Neural cell (in vitro differentiated cells): ENCODE results near the gene PRR14. TPM values are rescaled to one million over a fixed set of nuclear protein-coding genes. Genes with fewer than 3 reads are reported as not detected.

ENCODE experiments used
- H2AFZ ChIP-seq: fragments of 200-600, 300-800 bp; sonication (generic), shearing (Covaris generic); 2 replicates; pipeline ENCODE4 v1.6.0; 2014; ENCODE audit warnings: low read depth, mild to moderate bottlenecking, antibody characterized with exemption, low read length, moderate library complexity
- H3F3A ChIP-seq: fragments of 200-600 bp; shearing (Covaris generic); 2 replicates; pipeline ENCODE4 v1.6.1; 2016; ENCODE audit warnings: mild to moderate bottlenecking, moderate library complexity, mixed read lengths, antibody characterized with exemption, low read length; ENCODE audit not compliant: insufficient read depth, poor library complexity, severe bottlenecking
- H3K27ac ChIP-seq: fragments of 200-600, 300-800 bp; sonication (generic), shearing (Covaris generic); 2 replicates; pipeline ENCODE4 v1.5.1; 2014; ENCODE audit warnings: mild to moderate bottlenecking, low read length, moderate library complexity
- H3K27me3 ChIP-seq: fragments of 300-800, 200-600 bp; sonication (generic), shearing (Covaris generic); 2 replicates; pipeline ENCODE4 v1.6.0; 2014; ENCODE audit warnings: mild to moderate bottlenecking, low read depth, low read length, moderate library complexity; ENCODE audit not compliant: insufficient read depth
- H3K36me3 ChIP-seq: fragments of 300-800, 200-600 bp; sonication (generic), shearing (Covaris generic); 2 replicates; pipeline ENCODE4 v1.5.1; 2014; ENCODE audit warnings: mild to moderate bottlenecking, antibody characterized with exemption, low read length, moderate library complexity; ENCODE audit not compliant: insufficient read depth
- H3K4me2 ChIP-seq: fragments of 300-800, 200-600 bp; sonication (generic), shearing (Covaris generic); 2 replicates; pipeline ENCODE4 v1.6.0; 2014; ENCODE audit warnings: mild to moderate bottlenecking, low read length
- H3K4me3 ChIP-seq: fragments of 300-800, 200-600 bp; sonication (generic), shearing (Covaris generic); 2 replicates; pipeline ENCODE4 v1.5.1; 2014; ENCODE audit warnings: mild to moderate bottlenecking, low read length, moderate library complexity
- H3K79me2 ChIP-seq: fragments of 200-600 bp; shearing (Covaris generic); replicated peaks from 2 replicates; pipeline ENCODE4 v1.6.0; 2014; ENCODE audit warnings: mild to moderate bottlenecking, low read length, moderate library complexity; ENCODE audit not compliant: insufficient read depth
- H3K9ac ChIP-seq: fragments of 300-800, 200-600 bp; sonication (generic), shearing (Covaris generic); 2 replicates; pipeline ENCODE4 v1.6.1; 2016; ENCODE audit warnings: mild to moderate bottlenecking, low read length, mixed read lengths
- H3K9me2 ChIP-seq: fragments of 200-600 bp; shearing (Covaris generic); 2 replicates; pipeline ENCODE4 v1.6.1; 2016; ENCODE audit warnings: mild to moderate bottlenecking, low read length, mixed read lengths; ENCODE audit not compliant: insufficient read depth
- H3K9me3 ChIP-seq: fragments of 200-600, 300-800 bp; sonication (generic), shearing (Covaris generic); 2 replicates; pipeline ENCODE4 v1.6.1; 2016; ENCODE audit warnings: mild to moderate bottlenecking, mixed run types, low read length, moderate library complexity, mixed read lengths
- H4K20me1 ChIP-seq: fragments of 200-600 bp; shearing (Covaris generic); 2 replicates; pipeline ENCODE4 v1.6.1; 2016; ENCODE audit warnings: mild to moderate bottlenecking, mixed run types; ENCODE audit not compliant: insufficient read depth
- CTCF ChIP-seq: fragments of 450-650 bp; IDR thresholded peaks from 2 replicates; pipeline ENCODE4 v1.5.1; 2014; ENCODE audit warnings: antibody characterized with exemption, mild to moderate bottlenecking, moderate library complexity; ENCODE audit not compliant: poor library complexity, severe bottlenecking
- EP300 ChIP-seq: fragments of 450-650 bp; conservative IDR thresholded peaks from 2 replicates; pipeline ENCODE4 v1.6.1; 2014; ENCODE audit warnings: antibody characterized with exemption, mild to moderate bottlenecking, moderate library complexity; ENCODE audit not compliant: poor library complexity, severe bottlenecking
- EZH2 ChIP-seq: fragments of 200-600, 300-800 bp; shearing (Covaris generic), sonication (generic); IDR thresholded peaks from 2 replicates; pipeline ENCODE4 v1.6.1; 2014; ENCODE audit warnings: antibody characterized with exemption, low read length, borderline replicate concordance, mild to moderate bottlenecking; ENCODE audit not compliant: insufficient read depth, poor library complexity, severe bottlenecking
- MXI1 ChIP-seq: fragments of 450-650 bp; conservative IDR thresholded peaks from 2 replicates; pipeline ENCODE4 v1.6.1; 2014; ENCODE audit warnings: antibody characterized with exemption, mild to moderate bottlenecking; ENCODE audit not compliant: poor library complexity, severe bottlenecking
- POLR2AphosphoS5 ChIP-seq: IDR thresholded peaks from 2 replicates; pipeline ENCODE4 v1.6.1; 2012
- RAD21 ChIP-seq: fragments of 450-650 bp; conservative IDR thresholded peaks from 2 replicates; pipeline ENCODE4 v1.6.1; 2014; ENCODE audit warnings: antibody characterized with exemption, mild to moderate bottlenecking, moderate library complexity
- REST ChIP-seq: IDR thresholded peaks from 2 replicates; pipeline ENCODE4 v1.6.1; 2012; ENCODE audit warnings: borderline replicate concordance
- SMC3 ChIP-seq: fragments of 450-650 bp; conservative IDR thresholded peaks from 2 replicates; pipeline ENCODE4 v1.6.1; 2014; ENCODE audit warnings: antibody characterized with exemption, mild to moderate bottlenecking, moderate library complexity; ENCODE audit not compliant: poor library complexity
- TAF1 ChIP-seq: IDR thresholded peaks from 2 replicates; pipeline ENCODE4 v1.6.1; 2012; ENCODE audit warnings: low read depth
- polyA plus RNA-seq: library from polyadenylated mRNA; depleted of rRNA; stranded (reverse); fragments of >200 nt; gene quantifications from 2 replicates; pipeline ENCODE4 v1.2.3, GENCODE V29; 2014

Gene PRR14
- polyA plus RNA-seq, 1 donor from 2014 or later: 23.3 TPM

GRCh38 chr16:30697264-30698138 is 46.7 kb downstream of the PRR14 start:
- Histone ChIP-seq H3K27me3 (no peaks in the 10 kb centered on the region), H3K9me2 (no peaks in the 10 kb centered on the region), H3K4me2 (peak overlapping the region; percentile 41), H3K9ac (peak overlapping the region; percentile 99), H3F3A (no peaks in the 10 kb centered on the region), H4K20me1 (peaks cover 2% of the 10 kb centered on the region), H2AFZ (peak overlapping the region; percentile 37), H3K4me3 (peak overlapping the region; percentile 98), H3K27ac (peak overlapping the region; percentile 100), H3K79me2 (peaks cover 29% of the 10 kb centered on the region), H3K9me3 (no peaks in the 10 kb centered on the region), H3K36me3 (no peaks in the 10 kb centered on the region)
- TF ChIP-seq SMC3 (peak; percentile 1), REST (no peak)

- Histone ChIP-seq H3F3A (no peaks in the 10 kb centered on the region), H2AFZ (peak overlapping the region; percentile 88), H4K20me1 (peaks cover 2% of the 10 kb centered on the region), H3K36me3 (no peaks in the 10 kb centered on the region), H3K79me2 (peaks cover 29% of the 10 kb centered on the region), H3K27me3 (no peaks in the 10 kb centered on the region), H3K4me2 (no peak overlapping the region), H3K27ac (peak overlapping the region; percentile 100), H3K4me3 (peak overlapping the region; percentile 98), H3K9ac (peak overlapping the region; percentile 99), H3K9me2 (no peaks in the 10 kb centered on the region), H3K9me3 (no peaks in the 10 kb centered on the region)
- TF ChIP-seq CTCF: peak; percentile 48
- TF ChIP-seq SMC3: peak; percentile 42
- no peak for TF ChIP-seq EZH2
- TF ChIP-seq POLR2AphosphoS5: peak; percentile 88
- TF ChIP-seq RAD21: peak; percentile 18
- TF ChIP-seq TAF1: peak; percentile 80
- TF ChIP-seq EP300: peak; percentile 82
- peak; percentile 72 for TF ChIP-seq REST
- peak; percentile 73 for TF ChIP-seq MXI1
These were observed 47.5 kb downstream of the PRR14 start for GRCh38 chr16:30698139-30698815.
